Ovary (tissue), 9 donors: ENCODE data around the gene CBX1. TPM values are rescaled to one million over a fixed set of nuclear protein-coding genes. Genes with fewer than 3 reads are reported as not detected.
A peak's percentile ranks its signal among the peaks of the same experiment; 100 is the strongest.

Experiments
- DNase-seq, 5 donors: peaks; one replicate each; pipeline ENCODE4 v3.0.0-alpha.2; 2019 to 2020
- H3K27ac ChIP-seq, 2 donors: fragments of 200-600 bp; one replicate each; pipeline versions ENCODE4 v1.5.1 to v1.8.0; 2019 to 2022
- H3K27me3 ChIP-seq: fragments of 200-600 bp; one replicate; pipeline ENCODE4 v1.8.0; 2022
- H3K36me3 ChIP-seq: fragments of 200-600 bp; sonication (generic); one replicate; pipeline ENCODE4 v1.5.1; 2019
- H3K4me1 ChIP-seq: one replicate; pipeline ENCODE4 v1.8.1; 2013; ENCODE audit warnings: mild to moderate bottlenecking, moderate library complexity; ENCODE audit not compliant: insufficient read depth
- H3K4me3 ChIP-seq: fragments of 200-600 bp; sonication (generic); one replicate; pipeline ENCODE4 v1.5.1; 2017
- H3K9me3 ChIP-seq, 2 donors: fragments of 200-600 bp in 1 of 2; sonication (generic) in 1 of 2; one replicate each; pipeline versions ENCODE4 v1.5.1 to v1.8.1; 2013 to 2019; ENCODE audit warnings: mild to moderate bottlenecking in 1 of 2, moderate library complexity in 1 of 2
- EP300 ChIP-seq: sonication (generic); formaldehyde crosslinking; IDR thresholded peaks from one replicate; pipeline ENCODE4 v1.6.1; 2017; ENCODE audit warnings: antibody characterized with exemption
- POLR2A ChIP-seq: fragments of 450-650 bp; IDR thresholded peaks from one replicate; pipeline ENCODE4 v1.6.1; 2017; ENCODE audit warnings: antibody characterized with exemption, mild to moderate bottlenecking, moderate library complexity
- WGBS, 3 donors: extraction: QIAGEN DNeasy Blood & Tissue Kit in 1 of 3; methylation state at CpG; one replicate each; pipeline versions ENCODE4 v1.1.5 to v1.1.7; 2013 to 2017; 5-methylcytosine and 5-hydroxymethylcytosine counted together
- intact Hi-C, 4 donors: fragments of 100-400 bp; cut with DNase I; formaldehyde crosslinking; loops; one replicate each; pipeline versions ENCODE4 v1.11.0 to v1.15.1; 2022 to 2023
- polyA plus RNA-seq, 2 donors: library from polyadenylated mRNA; stranded (reverse); fragments of 200-250 nt in 1 of 2; fragments of 350-450 nt in 1 of 2; fragmentation: Illumina TruSeq in 1 of 2; extraction: RNeasy Lipid Tissue Mini Kit (QIAGEN cat#74804) in 1 of 2; gene quantifications; one replicate each; pipeline ENCODE4 v1.2.3, GENCODE V29; 2013 to 2014
- total RNA-seq, 7 donors: library from RNA; depleted of rRNA in 2 of 7; stranded (reverse); fragments of >200 nt in 2 of 7; fragmentation: NEBNext Ultra II Directional in 3 of 7; extraction: Animal tissue kit (Norgen Biotek cat#: 25700) in 3 of 7; gene quantifications; one replicate each; pipeline versions ENCODE4 v1.1.0 to v1.2.4, GENCODE V29; 2016 to 2023
- TF ChIP-seq, protein P1 (sequence below), 3 donors: fragments of 450-650 bp in 2 of 3; fragments of 200-600 bp in 1 of 3; IDR thresholded peaks; one replicate each; pipeline versions ENCODE4 v1.5.1 to v1.8.0; 2016 to 2022; ENCODE audit warnings: antibody characterized with exemption in 3 of 3, mild to moderate bottlenecking in 1 of 3
- donor health status: DM: no; HTN: no; CAD: no; lungs with moderate emphysema.
- donor health status: DM: no; HTN: no; CAD: no.
- donor health status: Bipolar disorder and iron deficiency.
- donor health status: DM: yes; HTN: yes; CAD: no.
- donor health status: DM: no; HTN: no; CAD: no.
- donor health status: DM: yes; HTN: yes; CAD: no.

CBX1 gene
- total and polyA plus RNA-seq, 9 donors, result 35.4 to 106 (median 70.0) TPM

DNA sequence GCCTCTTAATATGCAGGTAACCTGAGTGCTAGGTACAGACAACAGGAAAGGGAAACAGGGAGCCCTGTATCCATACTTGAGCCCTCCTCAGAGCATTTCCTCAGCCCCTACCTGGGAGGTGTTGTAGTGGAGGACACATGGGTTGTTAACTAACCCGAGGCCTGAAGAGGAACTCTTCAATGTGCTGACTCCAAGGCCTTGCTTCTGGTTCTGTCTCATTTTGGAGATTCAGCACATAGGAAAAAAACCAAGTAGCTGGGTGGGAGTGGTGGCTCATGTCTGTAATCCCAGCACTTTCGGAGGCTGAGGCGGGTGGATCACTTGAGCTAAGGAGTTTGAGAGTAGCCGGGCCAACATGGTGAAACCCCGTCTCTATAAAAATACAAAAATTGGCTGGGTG lies 31.1 kb upstream of the CBX1 start:
- Histone ChIP-seq H3K27ac (no peak overlapping the region), H3K9me3 (no peaks in the 10 kb centered on the region), H3K4me1 (no peaks in the 10 kb centered on the region), H3K36me3 (no peaks in the 10 kb centered on the region), H3K4me3 (no peak overlapping the region), H3K27me3 (no peaks in the 10 kb centered on the region)
- intact Hi-C loops, result no loop called here
- DNase-seq, result no peak
- TF ChIP-seq EP300, result no peak
- TF ChIP-seq, protein P1, sequence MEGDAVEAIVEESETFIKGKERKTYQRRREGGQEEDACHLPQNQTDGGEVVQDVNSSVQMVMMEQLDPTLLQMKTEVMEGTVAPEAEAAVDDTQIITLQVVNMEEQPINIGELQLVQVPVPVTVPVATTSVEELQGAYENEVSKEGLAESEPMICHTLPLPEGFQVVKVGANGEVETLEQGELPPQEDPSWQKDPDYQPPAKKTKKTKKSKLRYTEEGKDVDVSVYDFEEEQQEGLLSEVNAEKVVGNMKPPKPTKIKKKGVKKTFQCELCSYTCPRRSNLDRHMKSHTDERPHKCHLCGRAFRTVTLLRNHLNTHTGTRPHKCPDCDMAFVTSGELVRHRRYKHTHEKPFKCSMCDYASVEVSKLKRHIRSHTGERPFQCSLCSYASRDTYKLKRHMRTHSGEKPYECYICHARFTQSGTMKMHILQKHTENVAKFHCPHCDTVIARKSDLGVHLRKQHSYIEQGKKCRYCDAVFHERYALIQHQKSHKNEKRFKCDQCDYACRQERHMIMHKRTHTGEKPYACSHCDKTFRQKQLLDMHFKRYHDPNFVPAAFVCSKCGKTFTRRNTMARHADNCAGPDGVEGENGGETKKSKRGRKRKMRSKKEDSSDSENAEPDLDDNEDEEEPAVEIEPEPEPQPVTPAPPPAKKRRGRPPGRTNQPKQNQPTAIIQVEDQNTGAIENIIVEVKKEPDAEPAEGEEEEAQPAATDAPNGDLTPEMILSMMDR (IDR thresholded peaks at IDR 0.05), result no peak
- no peak for TF ChIP-seq POLR2A
- WGBS, 3 donors, result 61 to 73% (median 62%) methylated on average over 5 of the region's 5 CpGs

DNA sequence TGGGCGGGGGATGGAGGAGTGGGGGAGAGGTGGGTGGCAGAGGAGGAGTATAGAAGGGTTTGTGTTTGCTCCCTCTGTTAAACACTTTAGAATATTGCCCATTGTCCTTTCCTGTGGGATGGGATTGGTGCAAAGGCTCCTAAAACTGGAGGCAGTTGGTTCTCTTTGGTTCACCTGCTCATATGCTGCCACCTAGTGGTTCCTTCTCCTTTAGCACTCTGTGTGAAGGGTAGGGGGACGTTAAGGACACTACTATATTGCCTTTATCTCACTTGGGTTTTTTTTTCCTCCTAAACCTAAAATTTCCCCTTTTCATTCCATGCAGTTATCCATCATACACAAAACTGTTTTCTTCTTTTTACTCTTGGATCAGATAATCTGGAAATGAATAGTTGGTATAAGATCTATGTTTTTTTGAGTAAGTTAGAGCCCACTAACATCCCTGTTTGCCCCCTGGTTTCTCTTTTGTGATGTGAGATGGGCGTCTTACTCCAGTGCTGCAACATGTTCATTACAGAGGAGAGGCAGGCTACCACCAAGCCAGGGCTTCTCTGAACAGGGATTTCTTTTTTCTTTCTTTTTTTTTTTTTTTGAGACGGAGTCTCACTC lies 30.0 kb upstream of the CBX1 start:
- WGBS, 3 donors, result 29 to 39% (median 34%) methylated on average over 4 of the region's 4 CpGs
- intact Hi-C loops, result loop anchor here in 2 of 4 donors (2.0 kb wide), 1 partner anchor 107 kb away; no protein-coding TSS in a partner anchor
- Histone ChIP-seq H3K4me1 (no peaks in the 10 kb centered on the region), H3K36me3 (no peaks in the 10 kb centered on the region), H3K9me3 (no peaks in the 10 kb centered on the region), H3K4me3 (no peak overlapping the region), H3K27ac (no peak overlapping the region), H3K27me3 (no peaks in the 10 kb centered on the region)
- peak in 4 of 5 donors; percentile 45 to 69 (median 56) for DNase-seq
- TF ChIP-seq, protein P1 (IDR thresholded peaks at IDR 0.05), result peak; percentile 63 to 71 (median 71)
- no peak for TF ChIP-seq EP300

DNA sequence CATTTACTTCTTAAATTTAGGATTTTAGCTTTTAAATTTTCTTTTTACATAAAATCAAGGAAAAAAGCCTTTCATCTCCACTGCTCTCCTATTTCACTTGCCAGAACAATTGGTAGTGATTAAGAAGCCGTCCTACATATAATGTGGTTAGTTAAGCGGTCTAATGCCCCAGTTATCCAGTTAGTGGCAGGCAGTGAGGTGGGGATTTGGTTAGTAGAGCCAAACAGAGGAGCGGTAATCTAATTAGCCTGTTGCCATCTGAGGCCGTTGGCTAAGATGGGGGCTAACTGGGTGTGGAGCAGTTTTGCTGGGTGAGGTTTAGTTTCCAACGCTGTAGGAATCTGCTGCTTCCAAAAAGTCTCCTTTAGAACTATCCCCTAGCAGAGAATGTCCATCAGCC lies 28.7 kb upstream of the CBX1 start:
- Histone ChIP-seq H3K36me3 (no peaks in the 10 kb centered on the region), H3K9me3 (no peaks in the 10 kb centered on the region), H3K4me1 (no peaks in the 10 kb centered on the region), H3K4me3 (no peak overlapping the region), H3K27ac (no peak overlapping the region), H3K27me3 (no peaks in the 10 kb centered on the region)
- no peak for DNase-seq
- 51 to 68% (median 56%) methylated on average over 5 of the region's 5 CpGs for WGBS, 3 donors
- intact Hi-C loops, result loop anchor here in 3 of 4 donors (2.0 to 10.0 kb wide), 4 partner anchors 48 to 105 kb away; no protein-coding TSS in a partner anchor
- TF ChIP-seq POLR2A (no peak), EP300 (no peak)
- TF ChIP-seq, protein P1 (IDR thresholded peaks at IDR 0.05), result no peak

DNA sequence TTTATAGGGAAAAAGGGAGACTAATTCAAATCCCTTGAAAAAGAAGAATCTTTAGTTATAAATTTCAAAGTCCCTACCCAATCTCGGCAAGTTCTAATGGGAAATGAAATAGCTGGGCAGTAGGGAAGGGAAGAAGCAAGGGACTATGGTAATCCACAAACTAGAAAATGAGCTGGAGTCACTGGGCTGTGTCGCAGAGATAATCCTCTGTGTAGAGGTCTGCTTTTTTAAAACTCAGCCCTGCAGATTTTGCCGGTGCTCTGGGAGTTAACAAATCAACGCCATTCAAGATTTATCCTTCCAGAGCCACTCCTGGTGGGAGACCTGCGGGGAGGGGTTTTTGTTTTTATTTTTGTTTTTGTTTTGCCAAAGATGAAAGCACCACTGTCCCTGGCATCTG lies 27.1 kb upstream of the CBX1 start:
- Histone ChIP-seq H3K4me3 (no peak overlapping the region), H3K27ac (no peak overlapping the region), H3K27me3 (no peaks in the 10 kb centered on the region), H3K36me3 (no peaks in the 10 kb centered on the region), H3K4me1 (no peaks in the 10 kb centered on the region), H3K9me3 (no peaks in the 10 kb centered on the region)
- no peak for TF ChIP-seq EP300
- no peak for TF ChIP-seq POLR2A
- TF ChIP-seq, protein P1 (IDR thresholded peaks at IDR 0.05), result no peak
- whole genome bisulfite sequencing, 3 donors, result 21 to 26% (median 24%) methylated on average over 5 of the region's 5 CpGs
- intact Hi-C loops, result loop anchor here in 3 of 4 donors (5.0 to 10.0 kb wide), 3 partner anchors 46 to 101 kb away; no protein-coding TSS in a partner anchor
- no peak for DNase-seq
